KMS-11 (cell line): ENCODE data around the gene PTCRA.

Experiments used
- H2AFZ ChIP-seq: fragments of 200-600 bp; sonication (generic); 2 replicates; pipeline ENCODE4 v1.6.1; 2016; ENCODE audit warnings: antibody characterized with exemption, mixed run types, low read depth
- H3K27ac ChIP-seq: fragments of 200-600 bp; sonication (generic); 2 replicates; pipeline ENCODE4 v1.6.1; 2016; ENCODE audit warnings: mild to moderate bottlenecking, mixed run types
- H3K27me3 ChIP-seq: fragments of 200-600 bp; sonication (generic); 2 replicates; pipeline ENCODE4 v1.6.1; 2017; ENCODE audit warnings: mild to moderate bottlenecking, low read depth, mixed run types, moderate library complexity; ENCODE audit not compliant: insufficient read depth
- H3K36me3 ChIP-seq: fragments of 200-600 bp; sonication (generic); 2 replicates; pipeline ENCODE4 v1.6.1; 2017; ENCODE audit warnings: mild to moderate bottlenecking, mixed run types; ENCODE audit not compliant: insufficient read depth
- H3K4me1 ChIP-seq: fragments of 200-600 bp; sonication (generic); 2 replicates; pipeline ENCODE4 v1.6.1; 2016; ENCODE audit warnings: mild to moderate bottlenecking, low read depth, mixed run types; ENCODE audit not compliant: poor library complexity, severe bottlenecking
- H3K4me2 ChIP-seq: fragments of 200-600 bp; sonication (generic); 2 replicates; pipeline ENCODE4 v1.7.0; 2016; ENCODE audit warnings: mild to moderate bottlenecking, mixed run types
- H3K4me3 ChIP-seq: fragments of 200-600 bp; sonication (generic); IDR thresholded peaks from 2 replicates; pipeline ENCODE4 v1.6.1; 2017; ENCODE audit warnings: low read depth, low read length, mixed read lengths; ENCODE audit not compliant: insufficient read depth
- H3K79me2 ChIP-seq: fragments of 200-600 bp; sonication (generic); 2 replicates; pipeline ENCODE4 v1.6.1; 2016; ENCODE audit warnings: low read depth, mixed run types; ENCODE audit not compliant: insufficient read depth
- H3K9ac ChIP-seq: fragments of 200-600 bp; sonication (generic); 2 replicates; pipeline ENCODE4 v1.6.1; 2016; ENCODE audit warnings: mild to moderate bottlenecking, mixed run types
- H4K20me1 ChIP-seq: fragments of 200-600 bp; sonication (generic); 2 replicates; pipeline ENCODE4 v1.6.1; 2016; ENCODE audit warnings: mild to moderate bottlenecking, mixed run types; ENCODE audit not compliant: insufficient read depth
- CTCF ChIP-seq: fragments of 200-600 bp; sonication (generic); conservative IDR thresholded peaks from 2 replicates; pipeline ENCODE4 v1.6.1; 2017; ENCODE audit warnings: low read depth, mild to moderate bottlenecking, antibody characterized with exemption, low read length, moderate library complexity, mixed read lengths

PTCRA gene

GRCh38 chr6:42915732-42916131 is at the start of gene PTCRA:
Gene PTCRA (plus strand): TSS chr6:42916053. CDS start chr6:42916070, 17 bp downstream.
- H3K4me3 ChIP-seq: no peak within 1 kb of the TSS
- H3K9ac ChIP-seq: no peak within 1 kb of the TSS
- H3K4me1 ChIP-seq: peaks cover 8% of the 10 kb centered on the region
- H3K4me2 ChIP-seq: no peak within 1 kb of the TSS
- no peak within 1 kb of the TSS for H3K27ac ChIP-seq
- no peak for TF ChIP-seq CTCF
- no peak within 1 kb of the TSS for H2AFZ ChIP-seq
- peaks cover 2% of the 10 kb centered on the region; the same call in 1 of the 2 replicates for H3K27me3 ChIP-seq
- H3K36me3 ChIP-seq: no peaks in the 10 kb centered on the region
- H3K79me2 ChIP-seq: no peaks in the 10 kb centered on the region
- H4K20me1 ChIP-seq: no peaks in the 10 kb centered on the region

GRCh38 chr6:42870145-42870936 is 45.5 kb upstream of the PTCRA start:
- no peak for TF ChIP-seq CTCF
- Histone ChIP-seq H3K79me2 (no peaks in the 10 kb centered on the region), H3K27ac (no peak overlapping the region), H3K4me2 (no peak overlapping the region), H3K4me3 (no peak overlapping the region), H3K36me3 (no peaks in the 10 kb centered on the region), H3K4me1 (no peaks in the 10 kb centered on the region), H4K20me1 (no peaks in the 10 kb centered on the region), H3K27me3 (no peaks in the 10 kb centered on the region), H2AFZ (no peak overlapping the region), H3K9ac (no peak overlapping the region)

- H3K9ac ChIP-seq: no peak overlapping the region
These were observed 44.1 kb upstream of the PTCRA start for GRCh38 chr6:42871711-42872110.

GRCh38 chr6:42873313-42873712 is 42.5 kb upstream of the PTCRA start:
- H3K4me3 ChIP-seq: no peak overlapping the region
- no peak for TF ChIP-seq CTCF
- H3K4me2 ChIP-seq: no peak overlapping the region
- peaks cover 8% of the 10 kb centered on the region for H3K4me1 ChIP-seq
- no peaks in the 10 kb centered on the region for H3K36me3 ChIP-seq
- no peaks in the 10 kb centered on the region for H3K27me3 ChIP-seq
- H3K9ac ChIP-seq: no peak overlapping the region
- no peaks in the 10 kb centered on the region for H4K20me1 ChIP-seq
- H3K27ac ChIP-seq: no peak overlapping the region
- no peak overlapping the region for H2AFZ ChIP-seq
- no peaks in the 10 kb centered on the region for H3K79me2 ChIP-seq

More at GRCh38 chr6:42871711-42872110, 44.1 kb upstream of the PTCRA start:
- H3K27me3 ChIP-seq: no peaks in the 10 kb centered on the region
- no peaks in the 10 kb centered on the region for H3K79me2 ChIP-seq
- H3K4me1 ChIP-seq: no peaks in the 10 kb centered on the region
- no peak overlapping the region for H3K4me2 ChIP-seq
- no peak overlapping the region for H2AFZ ChIP-seq
- H3K36me3 ChIP-seq: no peaks in the 10 kb centered on the region
- H4K20me1 ChIP-seq: no peaks in the 10 kb centered on the region
- no peak overlapping the region for H3K27ac ChIP-seq
- H3K4me3 ChIP-seq: no peak overlapping the region
- no peak for TF ChIP-seq CTCF
